HEK293 (cell line): Measurements from ENCODE around the gene PTPRCAP.
A peak's percentile ranks its signal among the peaks of the same experiment; 100 is the strongest.

Experiments
- CTCF ChIA-PET: fragments of 350-600 bp; formaldehyde crosslinking; extraction: SDS; loops from one replicate; lab custom pipeline; 2021; ENCODE audit warnings: antibody characterized with exemption; lab: Yijun Ruan, JAX
- POLR2A ChIA-PET: fragments of 300-600 bp; formaldehyde crosslinking; extraction: SDS; loops from one replicate; lab custom pipeline; 2020; ENCODE audit warnings: antibody characterized with exemption, inconsistent platforms; lab: Yijun Ruan, JAX
- H3K27ac ChIP-seq: fragments of 200-500 bp; sonication (Bioruptor generic); 2 replicates; pipeline ENCODE4 v1.5.1; 2014; ENCODE audit warnings: low read depth, low read length, control low read depth, inconsistent platforms; ENCODE audit errors: extremely low read depth
- H3K36me3 ChIP-seq, 2 experiments: fragments of 200-500 bp in 1 of 2; sonication (Bioruptor generic) in 1 of 2; 1 replicate in 1 of 2; 2 replicates in 1 of 2; pipeline ENCODE4 v1.5.1; 2014 to 2017; ENCODE audit warnings: inconsistent platforms in 2 of 2, low read length in 2 of 2; ENCODE audit not compliant: control insufficient read depth in 2 of 2, insufficient read depth in 1 of 2
- H3K4me1 ChIP-seq: fragments of 200-500 bp; sonication (Bioruptor generic); 2 replicates; pipeline ENCODE4 v1.5.1; 2014; ENCODE audit warnings: mild to moderate bottlenecking, low read length, inconsistent platforms; ENCODE audit not compliant: control insufficient read depth, insufficient read depth
- H3K4me3 ChIP-seq: 2 replicates; pipeline ENCODE4 v1.5.1; 2011; ENCODE audit warnings: low read depth, mild to moderate bottlenecking, control low read depth, low read length, moderate library complexity
- H3K9me3 ChIP-seq: fragments of 200-500 bp; sonication (Bioruptor generic); 2 replicates; pipeline ENCODE4 v1.5.1; 2014; ENCODE audit warnings: low read depth, low read length, inconsistent platforms; ENCODE audit not compliant: control insufficient read depth, insufficient read depth
- GLIS2 ChIP-seq: fragments of 450-650 bp; formaldehyde crosslinking; IDR thresholded peaks from 2 replicates; pipeline ENCODE4 v1.5.1; 2016; ENCODE audit warnings: missing biosample characterization, missing genetic modification characterization
- SCRT2 ChIP-seq: fragments of 450-650 bp; formaldehyde crosslinking; IDR thresholded peaks from 2 replicates; pipeline ENCODE4 v1.5.1; 2016; ENCODE audit warnings: missing biosample characterization, missing genetic modification characterization
- SP2 ChIP-seq: fragments of 450-650 bp; formaldehyde crosslinking; IDR thresholded peaks from 2 replicates; pipeline ENCODE4 v1.5.1; 2016; ENCODE audit warnings: missing biosample characterization, missing genetic modification characterization
- SP7 ChIP-seq: fragments of 450-650 bp; formaldehyde crosslinking; IDR thresholded peaks from 2 replicates; pipeline ENCODE4 v1.5.1; 2016; ENCODE audit warnings: missing biosample characterization, missing genetic modification characterization
- ZBTB17 ChIP-seq: fragments of 450-650 bp; formaldehyde crosslinking; IDR thresholded peaks from 2 replicates; pipeline ENCODE4 v1.5.1; 2016; ENCODE audit warnings: missing biosample characterization, missing genetic modification characterization
- ZNF133 ChIP-seq: fragments of 450-650 bp; formaldehyde crosslinking; IDR thresholded peaks from 2 replicates; pipeline ENCODE4 v1.5.1; 2016; ENCODE audit warnings: missing biosample characterization, missing genetic modification characterization
- ZNF157 ChIP-seq: fragments of 450-650 bp; formaldehyde crosslinking; IDR thresholded peaks from 2 replicates; pipeline ENCODE4 v1.5.1; 2016; ENCODE audit warnings: missing biosample characterization, missing genetic modification characterization
- ZNF16 ChIP-seq: fragments of 450-650 bp; formaldehyde crosslinking; IDR thresholded peaks from 2 replicates; pipeline ENCODE4 v1.5.1; 2016; ENCODE audit warnings: low read depth, missing biosample characterization, missing genetic modification characterization
- ZNF169 ChIP-seq: fragments of 450-650 bp; formaldehyde crosslinking; IDR thresholded peaks from 2 replicates; pipeline ENCODE4 v1.5.1; 2016; ENCODE audit warnings: missing biosample characterization, missing genetic modification characterization
- ZNF266 ChIP-seq: fragments of 450-650 bp; formaldehyde crosslinking; IDR thresholded peaks from 2 replicates; pipeline ENCODE4 v1.5.1; 2016; ENCODE audit warnings: missing biosample characterization, missing genetic modification characterization, low read depth
- ZNF335 ChIP-seq: fragments of 450-650 bp; formaldehyde crosslinking; conservative IDR thresholded peaks from 2 replicates; pipeline ENCODE4 v1.5.1; 2016; ENCODE audit warnings: missing biosample characterization, missing genetic modification characterization
- ZNF416 ChIP-seq: fragments of 450-650 bp; formaldehyde crosslinking; IDR thresholded peaks from 2 replicates; pipeline ENCODE4 v1.5.1; 2016; ENCODE audit warnings: missing biosample characterization, missing genetic modification characterization
- ZNF514 ChIP-seq: fragments of 450-650 bp; formaldehyde crosslinking; IDR thresholded peaks from 2 replicates; pipeline ENCODE4 v1.5.1; 2016; ENCODE audit warnings: missing biosample characterization, missing genetic modification characterization
- ZNF530 ChIP-seq: fragments of 450-650 bp; formaldehyde crosslinking; IDR thresholded peaks from 2 replicates; pipeline ENCODE4 v1.5.1; 2016; ENCODE audit warnings: low read depth, missing biosample characterization, missing genetic modification characterization
- ZNF585B ChIP-seq: fragments of 450-650 bp; formaldehyde crosslinking; IDR thresholded peaks from 2 replicates; pipeline ENCODE4 v1.5.1; 2016; ENCODE audit warnings: missing biosample characterization, missing genetic modification characterization
- ZNF624 ChIP-seq: fragments of 450-650 bp; formaldehyde crosslinking; IDR thresholded peaks from 2 replicates; pipeline ENCODE4 v1.5.1; 2017; ENCODE audit warnings: missing biosample characterization, missing genetic modification characterization
- ZSCAN16 ChIP-seq: fragments of 450-650 bp; formaldehyde crosslinking; IDR thresholded peaks from 2 replicates; pipeline ENCODE4 v1.5.1; 2016; ENCODE audit warnings: missing biosample characterization, missing genetic modification characterization
- ZSCAN30 ChIP-seq: fragments of 450-650 bp; IDR thresholded peaks from 2 replicates; pipeline ENCODE4 v1.5.1; 2018; ENCODE audit warnings: missing biosample characterization, mild to moderate bottlenecking, missing genetic modification characterization, moderate library complexity
- TF ChIP-seq, protein P1 (sequence below): fragments of 450-650 bp; formaldehyde crosslinking; optimal IDR thresholded peaks from 2 replicates; pipeline ENCODE3; 2016; ENCODE audit warnings: missing biosample characterization, mild to moderate bottlenecking, missing genetic modification characterization
- TF ChIP-seq, protein P2 (sequence below): fragments of 450-650 bp; formaldehyde crosslinking; IDR thresholded peaks from 2 replicates; pipeline ENCODE4 v1.5.1; 2016; ENCODE audit warnings: missing biosample characterization, missing genetic modification characterization
- TF ChIP-seq, protein P3 (sequence below): fragments of 450-650 bp; formaldehyde crosslinking; IDR thresholded peaks from 2 replicates; pipeline ENCODE4; 2016; ENCODE audit warnings: missing biosample characterization, missing genetic modification characterization
- TF ChIP-seq, protein P4 (sequence below): fragments of 450-650 bp; formaldehyde crosslinking; IDR thresholded peaks from 2 replicates; pipeline ENCODE4 v1.5.1; 2016; ENCODE audit warnings: missing biosample characterization, missing genetic modification characterization
- TF ChIP-seq, protein P5 (sequence below): fragments of 450-650 bp; formaldehyde crosslinking; IDR thresholded peaks from 2 replicates; pipeline ENCODE4 v1.5.1; 2017; ENCODE audit warnings: missing biosample characterization, missing genetic modification characterization

The PTPRCAP gene

DNA sequence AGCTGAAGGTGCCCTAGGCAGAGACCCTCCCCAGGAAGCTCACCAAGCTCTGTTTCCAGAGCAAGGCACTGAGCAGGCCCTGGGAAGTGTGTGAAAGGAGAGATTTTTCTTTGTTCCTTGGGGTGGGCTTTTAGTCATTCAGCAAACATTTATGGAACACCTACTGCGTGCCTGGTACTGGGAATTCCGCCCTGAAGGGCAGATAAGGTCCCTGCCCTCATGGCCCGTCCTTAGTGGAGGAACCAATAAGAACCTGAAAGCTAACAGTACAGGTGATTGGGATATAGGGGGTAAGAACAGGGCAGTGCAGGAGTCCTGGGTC is 27.7 kb upstream of the PTPRCAP start:
- H3K9me3 ChIP-seq, result no peaks in the 10 kb centered on the region
- TF ChIP-seq, protein P1, sequence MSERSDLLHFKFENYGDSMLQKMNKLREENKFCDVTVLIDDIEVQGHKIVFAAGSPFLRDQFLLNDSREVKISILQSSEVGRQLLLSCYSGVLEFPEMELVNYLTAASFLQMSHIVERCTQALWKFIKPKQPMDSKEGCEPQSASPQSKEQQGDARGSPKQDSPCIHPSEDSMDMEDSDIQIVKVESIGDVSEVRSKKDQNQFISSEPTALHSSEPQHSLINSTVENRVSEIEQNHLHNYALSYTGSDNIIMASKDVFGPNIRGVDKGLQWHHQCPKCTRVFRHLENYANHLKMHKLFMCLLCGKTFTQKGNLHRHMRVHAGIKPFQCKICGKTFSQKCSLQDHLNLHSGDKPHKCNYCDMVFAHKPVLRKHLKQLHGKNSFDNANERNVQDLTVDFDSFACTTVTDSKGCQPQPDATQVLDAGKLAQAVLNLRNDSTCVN (tag by site-specific recombination), result no peak
- 0 out of 2 replicates have a peak, but pooled peaks have one; percentile 65 for TF ChIP-seq GLIS2 (tag by site-specific recombination)
- H3K4me3 ChIP-seq, result peak overlapping the region; percentile 74
- H3K4me1 ChIP-seq, result no peaks in the 10 kb centered on the region; the same call in 1 of the 2 replicates
- no peaks in the 10 kb centered on the region for H3K36me3 ChIP-seq
- POLR2A ChIA-PET, result interaction anchor here (0.6 to 1.6 kb wide), 11 partner anchors 18 to 725 kb away, joined by 3 to 9 read pairs (median 4); partner anchors contain the start of genes AIP, PPP1CA and RAD9A
- CTCF ChIA-PET, result interaction anchor here (0.5 to 1.7 kb wide), 8 partner anchors 15 to 203 kb away, joined by 3 to 7 read pairs (median 4); partner anchors contain the start of gene PPP1CA
- H3K27ac ChIP-seq, result peak overlapping the region; percentile 61; the same call in 1 of the 2 replicates

DNA sequence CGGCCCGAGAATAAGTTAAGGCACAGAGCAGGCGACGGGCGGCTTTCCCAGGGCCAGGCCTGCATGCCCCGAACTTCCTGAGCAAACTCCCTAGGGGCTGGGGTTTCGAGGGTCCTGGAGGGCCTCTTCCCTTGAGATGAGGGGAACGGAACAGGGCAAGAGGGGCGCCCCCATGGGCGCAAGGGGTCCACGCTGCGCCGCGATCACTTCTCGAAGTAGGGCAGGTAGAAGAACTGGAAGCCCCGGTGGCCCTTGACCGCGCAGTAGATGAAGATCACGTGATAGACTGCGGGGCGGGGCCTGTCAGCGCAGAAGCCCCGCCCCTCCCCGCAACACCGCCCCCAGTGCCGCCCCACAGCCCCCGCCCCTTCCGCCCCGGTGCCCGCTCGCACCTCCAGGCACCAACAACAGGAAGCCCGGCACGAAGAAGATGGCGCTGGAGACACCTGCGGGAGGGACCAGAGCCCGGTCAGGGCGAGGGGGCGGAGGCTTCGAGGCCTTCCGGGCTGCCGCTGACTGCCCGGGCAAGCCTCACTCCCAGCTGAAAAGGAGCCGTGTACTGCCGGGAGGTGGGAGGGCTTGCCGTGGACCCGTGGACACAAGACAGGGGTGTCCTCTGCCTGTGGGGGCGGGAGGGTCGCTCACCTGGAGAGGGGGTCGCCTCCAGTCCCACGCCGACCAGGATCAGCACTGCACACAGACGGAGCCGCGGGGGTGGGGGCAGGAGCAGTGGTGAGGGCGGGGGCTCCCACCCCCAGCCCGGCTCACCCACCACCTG is 27.1 kb upstream of the PTPRCAP start:
- POLR2A ChIA-PET, result interaction anchor here (0.6 to 1.6 kb wide), 9 partner anchors 18 to 725 kb away, joined by 3 to 9 read pairs (median 4); partner anchors contain the start of genes AIP, PPP1CA and RAD9A
- H3K27ac ChIP-seq, result peak overlapping the region; percentile 61; the same call in 1 of the 2 replicates
- TF ChIP-seq SCRT2 (tag by site-specific recombination) (0 out of 2 replicates have a peak, but pooled peaks have one; percentile 35), ZNF514 (tag by site-specific recombination) (no peak), ZNF335 (peak; percentile 82), ZNF585B (tag by site-specific recombination) (no peak), ZNF169 (tag by site-specific recombination) (no peak), ZNF416 (no peak), ZNF16 (no peak), ZNF624 (no peak), SP2 (tag by site-specific recombination) (peak; percentile 81), ZNF133 (no peak), ZSCAN30 (no peak), ZNF157 (tag by site-specific recombination) (no peak), SP7 (tag by site-specific recombination) (no peak), ZNF530 (no peak), ZSCAN16 (tag by site-specific recombination) (no peak), ZBTB17 (tag by site-specific recombination) (no peak), ZNF266 (tag by site-specific recombination) (no peak)
- TF ChIP-seq, protein P2, sequence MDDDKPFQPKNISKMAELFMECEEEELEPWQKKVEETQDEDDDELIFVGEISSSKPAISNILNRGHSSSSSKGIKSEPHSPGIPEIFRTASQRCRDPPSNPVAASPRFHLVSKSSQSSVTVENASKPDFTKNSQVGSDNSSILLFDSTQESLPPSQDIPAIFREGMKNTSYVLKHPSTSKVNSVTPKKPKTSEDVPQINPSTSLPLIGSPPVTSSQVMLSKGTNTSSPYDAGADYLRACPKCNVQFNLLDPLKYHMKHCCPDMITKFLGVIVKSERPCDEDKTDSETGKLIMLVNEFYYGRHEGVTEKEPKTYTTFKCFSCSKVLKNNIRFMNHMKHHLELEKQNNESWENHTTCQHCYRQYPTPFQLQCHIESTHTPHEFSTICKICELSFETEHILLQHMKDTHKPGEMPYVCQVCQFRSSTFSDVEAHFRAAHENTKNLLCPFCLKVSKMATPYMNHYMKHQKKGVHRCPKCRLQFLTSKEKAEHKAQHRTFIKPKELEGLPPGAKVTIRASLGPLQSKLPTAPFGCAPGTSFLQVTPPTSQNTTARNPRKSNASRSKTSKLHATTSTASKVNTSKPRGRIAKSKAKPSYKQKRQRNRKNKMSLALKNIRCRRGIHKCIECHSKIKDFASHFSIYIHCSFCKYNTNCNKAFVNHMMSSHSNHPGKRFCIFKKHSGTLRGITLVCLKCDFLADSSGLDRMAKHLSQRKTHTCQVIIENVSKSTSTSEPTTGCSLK (tag by site-specific recombination), result no peak
- TF ChIP-seq, protein P3, sequence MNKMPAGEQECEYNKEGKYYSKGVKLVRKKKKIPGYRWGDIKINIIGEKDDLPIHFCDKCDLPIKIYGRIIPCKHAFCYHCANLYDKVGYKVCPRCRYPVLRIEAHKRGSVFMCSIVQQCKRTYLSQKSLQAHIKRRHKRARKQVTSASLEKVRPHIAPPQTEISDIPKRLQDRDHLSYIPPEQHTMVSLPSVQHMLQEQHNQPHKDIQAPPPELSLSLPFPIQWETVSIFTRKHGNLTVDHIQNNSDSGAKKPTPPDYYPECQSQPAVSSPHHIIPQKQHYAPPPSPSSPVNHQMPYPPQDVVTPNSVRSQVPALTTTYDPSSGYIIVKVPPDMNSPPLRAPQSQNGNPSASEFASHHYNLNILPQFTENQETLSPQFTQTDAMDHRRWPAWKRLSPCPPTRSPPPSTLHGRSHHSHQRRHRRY (tag by site-specific recombination), result no peak
- TF ChIP-seq, protein P4, sequence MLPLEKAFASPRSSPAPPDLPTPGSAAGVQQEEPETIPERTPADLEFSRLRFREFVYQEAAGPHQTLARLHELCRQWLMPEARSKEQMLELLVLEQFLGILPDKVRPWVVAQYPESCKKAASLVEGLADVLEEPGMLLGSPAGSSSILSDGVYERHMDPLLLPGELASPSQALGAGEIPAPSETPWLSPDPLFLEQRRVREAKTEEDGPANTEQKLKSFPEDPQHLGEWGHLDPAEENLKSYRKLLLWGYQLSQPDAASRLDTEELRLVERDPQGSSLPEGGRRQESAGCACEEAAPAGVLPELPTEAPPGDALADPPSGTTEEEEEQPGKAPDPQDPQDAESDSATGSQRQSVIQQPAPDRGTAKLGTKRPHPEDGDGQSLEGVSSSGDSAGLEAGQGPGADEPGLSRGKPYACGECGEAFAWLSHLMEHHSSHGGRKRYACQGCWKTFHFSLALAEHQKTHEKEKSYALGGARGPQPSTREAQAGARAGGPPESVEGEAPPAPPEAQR (tag by site-specific recombination), result no peak
- TF ChIP-seq, protein P5, sequence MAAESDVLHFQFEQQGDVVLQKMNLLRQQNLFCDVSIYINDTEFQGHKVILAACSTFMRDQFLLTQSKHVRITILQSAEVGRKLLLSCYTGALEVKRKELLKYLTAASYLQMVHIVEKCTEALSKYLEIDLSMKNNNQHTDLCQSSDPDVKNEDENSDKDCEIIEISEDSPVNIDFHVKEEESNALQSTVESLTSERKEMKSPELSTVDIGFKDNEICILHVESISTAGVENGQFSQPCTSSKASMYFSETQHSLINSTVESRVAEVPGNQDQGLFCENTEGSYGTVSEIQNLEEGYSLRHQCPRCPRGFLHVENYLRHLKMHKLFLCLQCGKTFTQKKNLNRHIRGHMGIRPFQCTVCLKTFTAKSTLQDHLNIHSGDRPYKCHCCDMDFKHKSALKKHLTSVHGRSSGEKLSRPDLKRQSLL, result peak; percentile 67
- TF ChIP-seq, protein P1 (tag by site-specific recombination), result peak; percentile 30

More for the DNA sequence above, 27.1 kb upstream of the PTPRCAP start:
- peak overlapping the region; percentile 74 for H3K4me3 ChIP-seq
- H3K36me3 ChIP-seq, result no peaks in the 10 kb centered on the region
- CTCF ChIA-PET, result interaction anchor here (0.5 to 1.7 kb wide), 6 partner anchors 15 to 203 kb away, joined by 3 to 6 read pairs (median 4); partner anchors contain the start of gene PPP1CA
- no peaks in the 10 kb centered on the region for H3K9me3 ChIP-seq
- H3K4me1 ChIP-seq, result no peaks in the 10 kb centered on the region; the same call in 1 of the 2 replicates
